Heart left ventricle (tissue), 16 donors: ENCODE results near the gene SPTAN1. TPM values are rescaled to one million over a fixed set of nuclear protein-coding genes. Genes with fewer than 3 reads are reported as not detected.
"Not testable (repeated sequence)": the region's sequence is repeated elsewhere in the genome, so short reads cannot be mapped to it uniquely, and the experiment has no call there.

ENCODE experiments used
- ATAC-seq, 4 donors: fragments of 200-7000 bp; cut with Tn5 transposase; one replicate each; pipeline ENCODE4 v1.9.1; 2020 to 2022; ENCODE audit warnings: moderate library complexity in 4 of 4, mild to moderate bottlenecking in 3 of 4, moderate number of reproducible peaks in 1 of 4
- DNase-seq, 5 donors: peaks; one replicate each; pipeline ENCODE4 v3.0.0-alpha.2; 2020
- H3K27ac ChIP-seq, 12 donors: fragments of 200-600 bp; sonication (generic) in 4 of 12; one replicate each; pipeline versions ENCODE4 v1.5.0 to v1.8.0; 2016 to 2022; ENCODE audit warnings: mild to moderate bottlenecking in 2 of 12
- H3K27me3 ChIP-seq, 9 donors: fragments of 200-600 bp; sonication (generic) in 2 of 9; one replicate each; pipeline versions ENCODE4 v1.5.1 to v1.8.0; 2016 to 2022; ENCODE audit warnings: mild to moderate bottlenecking in 3 of 9
- H3K36me3 ChIP-seq, 9 donors: fragments of 200-600 bp; sonication (generic) in 2 of 9; one replicate each; pipeline versions ENCODE4 v1.5.0 to v1.8.0; 2018 to 2022; ENCODE audit warnings: mild to moderate bottlenecking in 2 of 9
- H3K4me1 ChIP-seq, 12 donors: fragments of 200-600 bp; sonication (generic) in 4 of 12; one replicate each; pipeline versions ENCODE4 v1.5.0 to v1.8.0; 2016 to 2022; ENCODE audit warnings: mild to moderate bottlenecking in 3 of 12
- H3K4me3 ChIP-seq, 12 donors: fragments of 200-600 bp; sonication (generic) in 4 of 12; one replicate each; pipeline versions ENCODE4 v1.5.0 to v1.8.0; 2017 to 2022; ENCODE audit warnings: mild to moderate bottlenecking in 9 of 12, moderate library complexity in 4 of 12
- H3K9me3 ChIP-seq, 12 donors: fragments of 200-600 bp; sonication (generic) in 4 of 12; one replicate each; pipeline versions ENCODE4 v1.5.0 to v1.8.0; 2016 to 2022; ENCODE audit warnings: mild to moderate bottlenecking in 1 of 12
- POLR2A ChIP-seq, 2 donors: fragments of 450-650 bp; IDR thresholded peaks; one replicate each; pipeline ENCODE4 v1.6.1; 2017; ENCODE audit warnings: antibody characterized with exemption in 2 of 2, mild to moderate bottlenecking in 2 of 2, moderate library complexity in 2 of 2
- WGBS, 4 donors: extraction: QIAGEN DNeasy Blood & Tissue Kit in 2 of 4; methylation state at CpG; one replicate each; pipeline versions ENCODE4 v1.1.5 to v1.1.7; 2013 to 2018; 5-methylcytosine and 5-hydroxymethylcytosine counted together
- intact Hi-C, 10 donors: fragments of 100-400 bp; cut with DNase I; formaldehyde crosslinking; loops; one replicate each; pipeline versions ENCODE4 v1.11.1 to v1.14.2; 2022
- polyA plus RNA-seq, 2 donors: library from polyadenylated mRNA; stranded (reverse); fragments of 200-250 nt; gene quantifications; one replicate each; pipeline ENCODE4 v1.2.3, GENCODE V29; 2013
- total RNA-seq, 9 donors: library from RNA; depleted of rRNA in 2 of 9; stranded (reverse); fragments of >200 nt in 2 of 9; fragmentation: NEBNext Ultra II Directional in 3 of 9; extraction: Animal tissue kit (Norgen Biotek cat#: 25700) in 3 of 9; gene quantifications; one replicate each; pipeline versions ENCODE4 v1.1.0 to v1.2.4, GENCODE V29; 2016 to 2023
- TF ChIP-seq, protein P1 (sequence below), 12 donors: fragments of 200-600 bp; sonication (generic) in 4 of 12; IDR thresholded peaks; one replicate each; pipeline versions ENCODE4 v1.5.0 to v1.8.0; 2018 to 2022; ENCODE audit warnings: antibody characterized with exemption in 12 of 12, mild to moderate bottlenecking in 5 of 12
- donor health status: ischemic (EF 13 %, LVEDD 7.1; RV severe dilation, severe dysfunction).
- donor health status: healthy with polysubstance abuse.
- donor health status: DM: no; HTN: yes; CAD: no.
- donor health status: DM: no; HTN: no; CAD: no.
- donor health status: ischemic (EF 25% LVEDD 6.9; RV normal size, moderate dysfunction).
- donor health status: ischemic (EF 25% LVEDD 5.7; RV mildly dilated, moderate dysfunction).
- donor health status: healthy.
- donor health status: DM: yes; HTN: yes; CAD: no.
- donor health status: ischemic (EF 35%, LVEDD 5.7; RV mildly dilated, moderate dysfunction).
- donor health status: nonischemic (EF 11% LVEDD 7.7; RV severe dilation, severe dysfunction).
- donor health status: DM: yes; HTN: yes; CAD: no.
- donor health status: PGD.
- donor health status: ischemic (EF 29% LVEDD 5.4; RV normal size, mild dysfunction).
- donor health status: nonischemic (EF 23%, LVEDD 6.1; RV moderate dilation, normal function).

The SPTAN1 gene
- total and polyA plus RNA-seq, 11 donors: 104 to 472 (median 273) TPM

DNA sequence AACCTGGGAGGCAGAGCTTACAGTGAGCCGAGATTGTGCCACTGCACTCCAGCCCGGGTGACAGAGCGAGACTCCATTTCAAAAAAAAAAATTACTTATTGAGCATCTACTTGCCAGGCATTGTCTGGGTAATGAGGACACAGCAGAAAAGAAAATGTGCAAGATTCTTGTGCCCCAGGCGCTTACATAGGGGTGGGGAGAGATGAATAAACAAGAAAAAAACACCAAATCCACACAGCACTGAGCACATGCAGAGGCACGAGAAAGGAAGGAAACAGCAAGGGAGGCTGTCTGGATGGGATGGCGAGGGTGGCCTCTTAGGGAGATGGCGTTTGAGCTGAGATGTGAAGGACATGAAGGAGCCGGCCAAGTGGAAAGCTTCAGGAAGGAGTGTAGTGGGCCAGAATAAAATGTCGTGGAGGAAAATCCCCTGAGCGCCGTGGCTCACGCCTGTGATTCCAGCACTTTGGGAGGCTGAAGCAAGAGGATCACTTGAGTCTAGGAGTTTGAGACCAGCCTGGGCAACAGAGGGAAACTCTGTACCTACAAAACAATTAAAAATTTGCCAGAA lies 90.4 kb downstream of the SPTAN1 start:
- DNase-seq (peak in 1 of 5 donors; percentile 33), ATAC-seq (no peak)
- TF ChIP-seq, protein P1, sequence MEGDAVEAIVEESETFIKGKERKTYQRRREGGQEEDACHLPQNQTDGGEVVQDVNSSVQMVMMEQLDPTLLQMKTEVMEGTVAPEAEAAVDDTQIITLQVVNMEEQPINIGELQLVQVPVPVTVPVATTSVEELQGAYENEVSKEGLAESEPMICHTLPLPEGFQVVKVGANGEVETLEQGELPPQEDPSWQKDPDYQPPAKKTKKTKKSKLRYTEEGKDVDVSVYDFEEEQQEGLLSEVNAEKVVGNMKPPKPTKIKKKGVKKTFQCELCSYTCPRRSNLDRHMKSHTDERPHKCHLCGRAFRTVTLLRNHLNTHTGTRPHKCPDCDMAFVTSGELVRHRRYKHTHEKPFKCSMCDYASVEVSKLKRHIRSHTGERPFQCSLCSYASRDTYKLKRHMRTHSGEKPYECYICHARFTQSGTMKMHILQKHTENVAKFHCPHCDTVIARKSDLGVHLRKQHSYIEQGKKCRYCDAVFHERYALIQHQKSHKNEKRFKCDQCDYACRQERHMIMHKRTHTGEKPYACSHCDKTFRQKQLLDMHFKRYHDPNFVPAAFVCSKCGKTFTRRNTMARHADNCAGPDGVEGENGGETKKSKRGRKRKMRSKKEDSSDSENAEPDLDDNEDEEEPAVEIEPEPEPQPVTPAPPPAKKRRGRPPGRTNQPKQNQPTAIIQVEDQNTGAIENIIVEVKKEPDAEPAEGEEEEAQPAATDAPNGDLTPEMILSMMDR (IDR thresholded peaks at IDR 0.05): no peak
- TF ChIP-seq POLR2A (IDR thresholded peaks at IDR 0.05): no peak
- no peaks in the 10 kb centered on the region for H3K9me3 ChIP-seq
- intact Hi-C loops: no loop called here
- 79 to 83% (median 80%) methylated on average over 12 of the region's 12 CpGs for WGBS, 4 donors
- H3K4me3 ChIP-seq: no peak overlapping the region
- no peaks in the 10 kb centered on the region for H3K27me3 ChIP-seq
- H3K4me1 ChIP-seq: no peaks in the 10 kb centered on the region
- H3K27ac ChIP-seq: no peak overlapping the region
- H3K36me3 ChIP-seq: peaks cover 0 to 12% (median 0%) of the 10 kb centered on the region in 9 donors

DNA sequence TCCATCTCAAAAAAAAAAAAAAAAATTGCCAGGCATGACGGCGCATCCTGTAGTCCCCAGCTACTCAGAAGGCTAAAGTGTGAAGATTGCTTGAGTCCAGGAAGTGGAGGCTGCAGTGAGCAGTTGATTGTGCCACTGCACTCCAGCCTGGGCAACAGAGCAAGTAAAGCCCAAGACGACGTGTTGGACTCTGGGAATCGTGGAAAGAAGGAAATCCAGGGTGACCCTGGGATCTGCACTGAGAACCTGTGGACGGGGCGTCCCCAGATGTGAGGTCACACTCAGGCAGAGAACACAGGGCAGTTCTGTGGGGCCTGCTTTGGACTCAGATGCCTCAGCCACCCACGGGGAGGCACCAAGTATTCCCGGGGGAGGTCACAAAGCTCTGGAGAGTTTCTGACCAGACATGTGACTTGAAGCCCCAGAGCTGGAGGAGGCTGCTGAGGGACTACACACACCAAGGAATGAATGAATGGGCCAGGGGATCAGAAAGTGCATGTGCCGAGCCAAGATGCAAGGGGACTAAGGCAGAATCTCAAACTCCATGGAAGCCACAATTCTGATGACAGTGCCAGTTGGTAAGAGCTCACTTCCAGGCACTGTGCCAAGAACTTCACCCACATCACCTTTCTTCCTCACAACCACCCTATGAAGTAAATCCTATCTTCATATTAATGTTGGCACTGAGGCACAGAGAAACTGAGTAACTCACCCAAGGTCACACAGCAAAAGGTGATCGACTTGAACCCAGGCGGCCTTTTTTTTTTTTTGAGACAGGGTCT lies 91.3 kb downstream of the SPTAN1 start:
- DNase-seq: peak in 1 of 5 donors; percentile 60
- ATAC-seq: no peak
- intact Hi-C loops: no loop called here
- Histone ChIP-seq H3K4me3 (no peak overlapping the region), H3K36me3 (peaks cover 0 to 12% (median 0%) of the 10 kb centered on the region in 9 donors), H3K4me1 (no peaks in the 10 kb centered on the region), H3K27ac (no peak overlapping the region), H3K27me3 (no peaks in the 10 kb centered on the region), H3K9me3 (no peaks in the 10 kb centered on the region)
- TF ChIP-seq POLR2A (IDR thresholded peaks at IDR 0.05): no peak
- TF ChIP-seq, protein P1 (IDR thresholded peaks at IDR 0.05): no peak
- 62 to 76% (median 75%) methylated on average over 11 to 12 of the region's 12 CpGs for WGBS, 4 donors

DNA sequence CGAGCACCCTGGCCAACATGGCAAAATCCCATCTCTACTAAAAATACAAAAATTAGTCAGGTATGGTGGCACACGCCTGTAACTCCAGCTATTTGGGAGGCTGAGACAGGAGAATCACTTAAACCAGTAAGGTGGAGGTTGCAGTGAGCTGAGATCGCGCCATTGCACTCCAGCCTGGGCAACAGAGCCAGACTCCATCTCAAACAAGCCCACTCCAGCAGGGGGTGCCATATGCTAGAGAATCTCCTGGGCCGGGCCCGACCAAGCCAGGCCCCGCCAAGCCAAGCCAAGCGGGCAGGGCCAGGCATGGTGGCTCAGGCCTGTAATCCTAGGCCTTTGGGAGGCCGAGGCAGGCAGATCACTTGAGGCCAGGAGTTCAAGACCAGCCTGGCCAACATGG lies 95.8 kb downstream of the SPTAN1 start:
- ATAC-seq: peak in 3 of 4 donors; percentile 60 to 76 (median 61)
- H3K4me3 ChIP-seq, H3K27me3 ChIP-seq, H3K9me3 ChIP-seq, H3K4me1 ChIP-seq, intact Hi-C loops, H3K36me3 ChIP-seq, H3K27ac ChIP-seq: not testable (repeated sequence)
- TF ChIP-seq, protein P1 (IDR thresholded peaks at IDR 0.05): peak in 6 of 12 donors; percentile 10 to 34 (median 18)
- WGBS, 4 donors: 86 to 96% (median 93%) methylated on average over 9 of the region's 9 CpGs
- DNase-seq: peak in 1 of 5 donors; percentile 72

DNA sequence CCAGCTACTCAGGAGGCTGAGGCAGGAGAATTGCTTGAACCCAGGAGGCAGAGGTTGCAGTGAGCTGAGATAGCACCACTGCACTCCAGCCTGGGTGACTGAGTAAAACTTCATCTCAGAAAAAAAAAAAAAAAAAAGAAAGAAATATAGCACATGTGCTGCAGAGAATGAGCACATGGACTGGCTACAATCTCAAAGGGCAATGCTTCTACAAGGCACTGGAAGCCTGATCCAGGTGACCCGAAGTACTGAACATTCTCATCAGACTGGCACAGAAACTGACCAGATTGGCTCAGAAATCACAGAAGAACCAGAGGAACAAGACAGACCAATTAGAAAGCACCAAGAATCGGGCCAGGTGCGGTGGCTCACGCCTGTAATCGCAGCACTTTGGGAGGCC lies 99.4 kb downstream of the SPTAN1 start:
- 92 to 98% (median 96%) methylated on average over 5 of the region's 5 CpGs for WGBS, 4 donors
- no peak overlapping the region for H3K4me3 ChIP-seq
- no peaks in the 10 kb centered on the region for H3K36me3 ChIP-seq
- no peak for TF ChIP-seq POLR2A (IDR thresholded peaks at IDR 0.05)
- TF ChIP-seq, protein P1 (IDR thresholded peaks at IDR 0.05): no peak
- no peak for DNase-seq
- H3K27ac ChIP-seq: no peak overlapping the region
- no peaks in the 10 kb centered on the region for H3K9me3 ChIP-seq
- peaks cover 0 to 8% (median 5%) of the 10 kb centered on the region in 12 donors for H3K4me1 ChIP-seq
- no peak for ATAC-seq
- intact Hi-C loops: no loop called here
- no peaks in the 10 kb centered on the region for H3K27me3 ChIP-seq
